DOHH2 (cell line): ENCODE data around the gene PDZRN3.

Source experiments
- CTCF ChIP-seq: fragments of 200-600 bp; sonication (generic); IDR thresholded peaks from one replicate; pipeline ENCODE4 v1.5.1; 2014; ENCODE audit warnings: antibody characterized with exemption, mild to moderate bottlenecking, low read depth, low read length; ENCODE audit not compliant: poor library complexity, severe bottlenecking
- EZH2phosphoT487 ChIP-seq: fragments of 200-600 bp; sonication (generic); IDR thresholded peaks from 2 replicates; pipeline ENCODE4 v1.6.1; 2017; ENCODE audit warnings: borderline replicate concordance, mild to moderate bottlenecking, antibody characterized with exemption, low read length, moderate library complexity, mixed read lengths

DNA sequence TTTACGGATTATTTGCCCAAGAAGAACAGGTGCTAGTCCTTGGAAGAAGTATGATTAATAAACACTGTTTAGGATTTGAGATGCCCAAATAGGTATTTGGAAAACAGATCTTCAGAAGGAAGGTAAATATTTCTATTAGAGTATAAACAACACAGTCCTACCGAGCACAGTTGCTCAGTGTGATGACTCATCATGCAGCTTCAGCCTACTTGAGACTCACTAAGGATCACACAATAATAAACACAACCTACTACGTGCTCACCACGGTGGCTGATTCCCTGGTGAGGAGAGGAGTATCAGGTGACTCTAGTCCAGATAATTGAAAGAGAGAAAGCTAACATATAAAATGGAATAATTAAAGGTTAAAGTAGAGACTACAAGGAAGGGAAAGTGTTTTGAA, 72.0 kb downstream of the PDZRN3 start:
- TF ChIP-seq CTCF (no peak), EZH2phosphoT487 (no peak)
